ENCODE measurements around the gene PDCD2L.

The PDCD2L gene

GRCh38 chr19:34370983-34371382 is 33.2 kb upstream of the PDCD2L start:
- no peak overlapping the region for H3K4me3 ChIP-seq (ENCODE audit: low read depth, low read length)
- no peak for TF ChIP-seq CTCF (IDR thresholded peaks at IDR 0.05; ENCODE audit: low read depth, low read length)
- DNase-seq (ENCODE audit: low read depth, low spot score) = no peak
- in situ Hi-C loops (cut with HindIII; ENCODE audit: low sequenced_read_pairs) = no loop called here

GRCh38 chr19:34373601-34374288 is 30.5 kb upstream of the PDCD2L start:
- no peak for DNase-seq (ENCODE audit: low read depth, low spot score)
- in situ Hi-C loops (cut with HindIII; ENCODE audit: low sequenced_read_pairs) = no loop called here
- no peak overlapping the region for H3K4me3 ChIP-seq (ENCODE audit: low read depth, low read length)
- no peak for TF ChIP-seq CTCF (IDR thresholded peaks at IDR 0.05; ENCODE audit: low read depth, low read length)

- no peak for DNase-seq (ENCODE audit: low read depth, low spot score)
- in situ Hi-C loops (cut with HindIII; ENCODE audit: low sequenced_read_pairs) = no loop called here
- TF ChIP-seq CTCF (IDR thresholded peaks at IDR 0.05; ENCODE audit: low read depth, low read length) = no peak
- no peak overlapping the region for H3K4me3 ChIP-seq (ENCODE audit: low read depth, low read length)
Measured at GRCh38 chr19:34375598-34375997, 28.6 kb upstream of the PDCD2L start.

GRCh38 chr19:34380639-34381241 is 23.5 kb upstream of the PDCD2L start:
- in situ Hi-C loops (cut with HindIII; ENCODE audit: low sequenced_read_pairs) = no loop called here
- DNase-seq (ENCODE audit: low read depth, low spot score) = no peak

GRCh38 chr19:34381399-34382251 is 22.6 kb upstream of the PDCD2L start:
- no peak for DNase-seq (ENCODE audit: low read depth, low spot score)
- H3K4me3 ChIP-seq (ENCODE audit: low read depth, low read length) = no peak overlapping the region
- no peak for TF ChIP-seq CTCF (IDR thresholded peaks at IDR 0.05; ENCODE audit: low read depth, low read length)
- in situ Hi-C loops (cut with HindIII; ENCODE audit: low sequenced_read_pairs) = no loop called here

More at GRCh38 chr19:34380639-34381241, 23.5 kb upstream of the PDCD2L start:
- no peak overlapping the region for H3K4me3 ChIP-seq (ENCODE audit: low read depth, low read length)
- no peak for TF ChIP-seq CTCF (IDR thresholded peaks at IDR 0.05; ENCODE audit: low read depth, low read length)

- no peak for DNase-seq (ENCODE audit: low read depth, low spot score)
- in situ Hi-C loops (cut with HindIII; ENCODE audit: low sequenced_read_pairs) = no loop called here
- H3K4me3 ChIP-seq (ENCODE audit: low read depth, low read length) = no peak overlapping the region
- no peak for TF ChIP-seq CTCF (IDR thresholded peaks at IDR 0.05; ENCODE audit: low read depth, low read length)
Measured at GRCh38 chr19:34382471-34382870, 21.7 kb upstream of the PDCD2L start.
